Muscle of leg (tissue), 11 donors: ENCODE results near the gene STK40. TPM values are rescaled to one million over a fixed set of nuclear protein-coding genes. Genes with fewer than 3 reads are reported as not detected.
A peak's percentile ranks its signal among the peaks of the same experiment; 100 is the strongest.

Source experiments
- DNase-seq: peaks from one replicate; pipeline ENCODE4 v3.0.0; 2013
- H3K27ac ChIP-seq: one replicate; pipeline ENCODE4 v1.5.1; 2013; ENCODE audit warnings: mild to moderate bottlenecking, low read length, control low read depth
- H3K27me3 ChIP-seq: one replicate; pipeline ENCODE4 v1.6.1; 2013; ENCODE audit warnings: low read length; ENCODE audit not compliant: control insufficient read depth, insufficient read depth
- H3K36me3 ChIP-seq: one replicate; pipeline ENCODE4 v1.6.1; 2013; ENCODE audit warnings: low read length; ENCODE audit not compliant: control insufficient read depth, insufficient read depth
- H3K4me1 ChIP-seq: one replicate; pipeline ENCODE4 v1.6.1; 2013; ENCODE audit warnings: low read length; ENCODE audit not compliant: control insufficient read depth, insufficient read depth
- H3K4me3 ChIP-seq: one replicate; pipeline ENCODE4 v1.5.1; 2013; ENCODE audit warnings: low read length, control low read depth
- H3K9me3 ChIP-seq: replicated peaks from 2 replicates; pipeline ENCODE4 v1.6.1; 2013; ENCODE audit warnings: low read depth, low read length; ENCODE audit not compliant: control insufficient read depth
- WGBS: methylation state at CpG from one replicate; pipeline ENCODE4 v1.1.5; 2013; ENCODE audit warnings: missing lambda C conversion rate; ENCODE audit not compliant: insufficient coverage; 5-methylcytosine and 5-hydroxymethylcytosine counted together
- polyA plus RNA-seq, 8 donors: library from polyadenylated mRNA; unstranded; fragments of 120-200 nt; gene quantifications; one replicate each; pipeline versions ENCODE4 v1.2.1 to v1.2.3, GENCODE V29; 2013; ENCODE audit warnings: inconsistent platforms in 1 of 8, low replicate concordance in 1 of 8; ENCODE audit not compliant: insufficient read length in 8 of 8, insufficient read depth in 1 of 8
- total RNA-seq: library from RNA; stranded (reverse); fragments of 120-200 nt; gene quantifications from one replicate; pipeline ENCODE4 v1.2.4, GENCODE V29; 2013

Gene STK40
- total and polyA plus RNA-seq, 9 donors = 12.3 to 33.1 (median 25.2) TPM

GRCh38 chr1:36417931-36418330 is 32.2 kb upstream of the STK40 start:
- Histone ChIP-seq H3K36me3 (peaks cover 22% of the 10 kb centered on the region), H3K9me3 (no peaks in the 10 kb centered on the region), H3K27me3 (no peaks in the 10 kb centered on the region), H3K4me1 (no peaks in the 10 kb centered on the region), H3K27ac (no peak overlapping the region), H3K4me3 (no peak overlapping the region)
- 81% methylated on average over 6 of the region's 9 CpGs for WGBS
- DNase-seq = no peak

GRCh38 chr1:36415661-36416326 is 30.1 kb upstream of the STK40 start:
- H3K4me3 ChIP-seq = no peak overlapping the region
- H3K27ac ChIP-seq = no peak overlapping the region
- WGBS = 77% methylated on average over 2 of the region's 15 CpGs
- DNase-seq = no peak
- no peaks in the 10 kb centered on the region for H3K4me1 ChIP-seq
- H3K27me3 ChIP-seq = no peaks in the 10 kb centered on the region
- no peaks in the 10 kb centered on the region for H3K9me3 ChIP-seq
- H3K36me3 ChIP-seq = peaks cover 10% of the 10 kb centered on the region

- Histone ChIP-seq H3K4me3 (no peak overlapping the region), H3K4me1 (no peaks in the 10 kb centered on the region), H3K9me3 (no peaks in the 10 kb centered on the region), H3K27ac (no peak overlapping the region), H3K27me3 (no peaks in the 10 kb centered on the region), H3K36me3 (peaks cover 10% of the 10 kb centered on the region)
- no peak for DNase-seq
- WGBS = 86% methylated on average over 1 of the region's 4 CpGs
These were observed 28.7 kb upstream of the STK40 start for GRCh38 chr1:36414384-36414783.

- Histone ChIP-seq H3K4me1 (no peaks in the 10 kb centered on the region), H3K27me3 (no peaks in the 10 kb centered on the region), H3K36me3 (no peaks in the 10 kb centered on the region), H3K27ac (no peak overlapping the region), H3K4me3 (no peak overlapping the region), H3K9me3 (no peaks in the 10 kb centered on the region)
- DNase-seq = no peak
- WGBS = 89% methylated on average over 1 of the region's 11 CpGs
These were observed 26.2 kb upstream of the STK40 start for GRCh38 chr1:36411674-36412648.

- H3K27ac ChIP-seq = no peak overlapping the region
- H3K4me1 ChIP-seq = no peaks in the 10 kb centered on the region
- H3K27me3 ChIP-seq = no peaks in the 10 kb centered on the region
- WGBS = 69% methylated on average over 2 of the region's 2 CpGs
- DNase-seq = no peak
- no peaks in the 10 kb centered on the region for H3K36me3 ChIP-seq
- no peaks in the 10 kb centered on the region for H3K9me3 ChIP-seq
- no peak overlapping the region for H3K4me3 ChIP-seq
These were observed 22.8 kb upstream of the STK40 start for GRCh38 chr1:36408479-36408878.

GRCh38 chr1:36406440-36406839 is 20.7 kb upstream of the STK40 start:
- no peak for DNase-seq
- H3K4me1 ChIP-seq = no peaks in the 10 kb centered on the region
- no peaks in the 10 kb centered on the region for H3K36me3 ChIP-seq
- no peaks in the 10 kb centered on the region for H3K27me3 ChIP-seq
- no peak overlapping the region for H3K27ac ChIP-seq
- no peaks in the 10 kb centered on the region for H3K9me3 ChIP-seq
- no CpG with 5 or more reads among the region's 1 CpG for WGBS
- H3K4me3 ChIP-seq = no peak overlapping the region

GRCh38 chr1:36402504-36402890 is 16.8 kb upstream of the STK40 start:
- Histone ChIP-seq H3K36me3 (no peaks in the 10 kb centered on the region), H3K27me3 (no peaks in the 10 kb centered on the region), H3K27ac (no peak overlapping the region), H3K4me3 (no peak overlapping the region), H3K4me1 (peaks cover 4% of the 10 kb centered on the region), H3K9me3 (no peaks in the 10 kb centered on the region)
- peak; percentile 76 for DNase-seq
- WGBS = no CpG with 5 or more reads among the region's 4 CpGs

- Histone ChIP-seq H3K27ac (peak overlapping the region; percentile 4), H3K4me1 (peaks cover 7% of the 10 kb centered on the region), H3K9me3 (no peaks in the 10 kb centered on the region), H3K4me3 (peak overlapping the region; percentile 11), H3K27me3 (no peaks in the 10 kb centered on the region), H3K36me3 (no peaks in the 10 kb centered on the region)
- 87% methylated on average over 7 of the region's 12 CpGs for WGBS
- DNase-seq = no peak
These were observed 16.1 kb upstream of the STK40 start for GRCh38 chr1:36401602-36402503.

- Histone ChIP-seq H3K36me3 (no peaks in the 10 kb centered on the region), H3K27me3 (no peaks in the 10 kb centered on the region), H3K4me3 (peak overlapping the region; percentile 11), H3K9me3 (no peaks in the 10 kb centered on the region), H3K4me1 (peaks cover 7% of the 10 kb centered on the region), H3K27ac (peak overlapping the region; percentile 29)
- DNase-seq = peak; percentile 85
- WGBS = 63% methylated on average over 16 of the region's 22 CpGs
These were observed 15.3 kb upstream of the STK40 start for GRCh38 chr1:36400825-36401601.
